EH (cell line): Measurements from ENCODE around the gene EGFR.

Source experiments
- DNase-seq: peaks from one replicate; pipeline ENCODE4 v3.0.0-alpha.2; 2015; ENCODE audit warnings: low read depth

EGFR gene

GRCh38 chr7:55036950-55037736, 18.3 kb downstream of the EGFR start:
- no peak for DNase-seq

- DNase-seq, result no peak
Measured at GRCh38 chr7:55043691-55044370, 25.0 kb downstream of the EGFR start.

GRCh38 chr7:55044371-55044717, 25.5 kb downstream of the EGFR start:
- DNase-seq, result no peak

GRCh38 chr7:55044791-55045190, 26.0 kb downstream of the EGFR start:
- DNase-seq, result peak; percentile 52

GRCh38 chr7:55046582-55047342, 27.9 kb downstream of the EGFR start:
- no peak for DNase-seq

GRCh38 chr7:55048221-55048859, 29.5 kb downstream of the EGFR start:
- peak; percentile 44 for DNase-seq

- DNase-seq, result peak; percentile 49
Measured at GRCh38 chr7:55050281-55050680, 31.5 kb downstream of the EGFR start.

- DNase-seq, result peak; percentile 91
Measured at GRCh38 chr7:55052081-55052480, 33.3 kb downstream of the EGFR start.

- DNase-seq, result peak; percentile 66
Measured at GRCh38 chr7:55052741-55053427, 34.1 kb downstream of the EGFR start.

GRCh38 chr7:55053651-55054571, 35.1 kb downstream of the EGFR start:
- DNase-seq, result peak; percentile 68

- no peak for DNase-seq
Measured at GRCh38 chr7:55054758-55055157, 35.9 kb downstream of the EGFR start.

GRCh38 chr7:55055479-55055878, 36.7 kb downstream of the EGFR start:
- peak; percentile 84 for DNase-seq

- no peak for DNase-seq
Measured at GRCh38 chr7:55056068-55056467, 37.3 kb downstream of the EGFR start.

- DNase-seq, result peak; percentile 87
Measured at GRCh38 chr7:55056577-55057480, 38.0 kb downstream of the EGFR start.

GRCh38 chr7:55058314-55058713, 39.5 kb downstream of the EGFR start:
- DNase-seq, result no peak

GRCh38 chr7:55059021-55059420, 40.2 kb downstream of the EGFR start:
- DNase-seq, result no peak

- no peak for DNase-seq
Measured at GRCh38 chr7:55060085-55060484, 41.3 kb downstream of the EGFR start.

GRCh38 chr7:55060636-55061022, 41.8 kb downstream of the EGFR start:
- no peak for DNase-seq

- no peak for DNase-seq
Measured at GRCh38 chr7:55061726-55062499, 43.1 kb downstream of the EGFR start.
